HL-60 (cell line): ENCODE measurements around the gene MDFIC.

Experiments
- CTCF ChIP-seq: IDR thresholded peaks from one replicate; pipeline ENCODE4 v1.5.1; 2011; ENCODE audit warnings: low read length, control low read depth, inconsistent platforms; ENCODE audit not compliant: insufficient read depth
- POLR2AphosphoS5 ChIP-seq: IDR thresholded peaks from 2 replicates; pipeline ENCODE4 v1.6.1; 2012; ENCODE audit warnings: low read depth

GRCh38 chr7:115013886-115014285 lies 92.0 kb downstream of the MDFIC start:
- no peak for TF ChIP-seq POLR2AphosphoS5
- no peak for TF ChIP-seq CTCF
